Glutamatergic neuron (in vitro differentiated cells): ENCODE results near the gene RAPGEF5. TPM values are rescaled to one million over a fixed set of nuclear protein-coding genes. Genes with fewer than 3 reads are reported as not detected.
A peak's percentile ranks its signal among the peaks of the same experiment; 100 is the strongest.

Experiments used
- DNase-seq: peaks from one replicate; pipeline ENCODE4 v3.0.0; 2022
- H3K27ac Mint-ChIP-seq: one replicate; pipeline ENCODE4 v1.8.0; 2020; ENCODE audit warnings: mild to moderate bottlenecking, mixed read lengths, inconsistent platforms; ENCODE audit not compliant: unreplicated experiment
- H3K27me3 Mint-ChIP-seq: one replicate; pipeline ENCODE4 v1.8.0; 2020; ENCODE audit warnings: mild to moderate bottlenecking, moderate library complexity, mixed read lengths, inconsistent platforms; ENCODE audit not compliant: unreplicated experiment
- H3K36me3 Mint-ChIP-seq: one replicate; pipeline ENCODE4 v1.8.0; 2020; ENCODE audit warnings: mild to moderate bottlenecking, mixed read lengths, inconsistent platforms; ENCODE audit not compliant: unreplicated experiment
- H3K4me1 Mint-ChIP-seq: one replicate; pipeline ENCODE4 v1.8.0; 2020; ENCODE audit warnings: mild to moderate bottlenecking, low read depth, mixed read lengths, inconsistent platforms; ENCODE audit not compliant: unreplicated experiment
- H3K4me3 Mint-ChIP-seq: one replicate; pipeline ENCODE4 v1.8.0; 2020; ENCODE audit warnings: mild to moderate bottlenecking, mixed read lengths, inconsistent platforms; ENCODE audit not compliant: unreplicated experiment
- H3K9me3 Mint-ChIP-seq: one replicate; pipeline ENCODE4 v1.8.0; 2020; ENCODE audit warnings: mild to moderate bottlenecking, moderate library complexity, mixed read lengths, inconsistent platforms; ENCODE audit not compliant: unreplicated experiment
- CTCF ChIP-seq: fragments of 200-600 bp; sonication (generic); IDR thresholded peaks from one replicate; pipeline ENCODE4 v1.5.0; 2021; ENCODE audit not compliant: partially characterized antibody, unreplicated experiment
- total RNA-seq: library from RNA; stranded (reverse); fragmentation: NEBNext Ultra II Directional; extraction: Animal tissue kit (Norgen Biotek cat#: 25700); gene quantifications from one replicate; pipeline ENCODE4 v1.2.1, GENCODE V29; 2021; ENCODE audit not compliant: unreplicated experiment

Gene RAPGEF5
- total RNA-seq, 1 donor from 2014 or later, result 169 TPM

- no peak for TF ChIP-seq CTCF
- Mint-ChIP-seq H3K36me3 (no peaks in the 10 kb centered on the region), H3K4me1 (peaks cover 19% of the 10 kb centered on the region), H3K4me3 (no peak overlapping the region), H3K9me3 (peaks cover 4% of the 10 kb centered on the region), H3K27ac (peak overlapping the region; percentile 12), H3K27me3 (peaks cover 5% of the 10 kb centered on the region)
- DNase-seq, result no peak
These were observed 202.8 kb downstream of the RAPGEF5 start for GRCh38 chr7:22154143-22154529.

GRCh38 chr7:22153432-22154142, 203.4 kb downstream of the RAPGEF5 start:
- TF ChIP-seq CTCF, result no peak
- peak overlapping the region; percentile 73 for H3K4me3 Mint-ChIP-seq
- H3K9me3 Mint-ChIP-seq, result peaks cover 4% of the 10 kb centered on the region
- H3K27ac Mint-ChIP-seq, result peak overlapping the region; percentile 93
- peaks cover 5% of the 10 kb centered on the region for H3K27me3 Mint-ChIP-seq
- DNase-seq, result no peak
- peaks cover 24% of the 10 kb centered on the region for H3K4me1 Mint-ChIP-seq
- H3K36me3 Mint-ChIP-seq, result no peaks in the 10 kb centered on the region

GRCh38 chr7:22152690-22153089, 204.3 kb downstream of the RAPGEF5 start:
- TF ChIP-seq CTCF, result no peak
- Mint-ChIP-seq H3K36me3 (no peaks in the 10 kb centered on the region), H3K27ac (no peak overlapping the region), H3K4me3 (no peak overlapping the region), H3K4me1 (peaks cover 26% of the 10 kb centered on the region), H3K27me3 (peaks cover 5% of the 10 kb centered on the region), H3K9me3 (peaks cover 7% of the 10 kb centered on the region)
- DNase-seq, result no peak

- Mint-ChIP-seq H3K9me3 (peaks cover 8% of the 10 kb centered on the region), H3K27ac (no peak overlapping the region), H3K36me3 (no peaks in the 10 kb centered on the region), H3K27me3 (peaks cover 5% of the 10 kb centered on the region), H3K4me1 (peaks cover 28% of the 10 kb centered on the region), H3K4me3 (no peak overlapping the region)
- DNase-seq, result no peak
- TF ChIP-seq CTCF, result no peak
These were observed 205.1 kb downstream of the RAPGEF5 start for GRCh38 chr7:22151901-22152300.

GRCh38 chr7:22150221-22150620, 206.7 kb downstream of the RAPGEF5 start:
- Mint-ChIP-seq H3K36me3 (no peaks in the 10 kb centered on the region), H3K27ac (no peak overlapping the region), H3K4me3 (no peak overlapping the region), H3K4me1 (peaks cover 30% of the 10 kb centered on the region), H3K27me3 (peaks cover 5% of the 10 kb centered on the region), H3K9me3 (peaks cover 8% of the 10 kb centered on the region)
- DNase-seq, result no peak
- no peak for TF ChIP-seq CTCF
